ENCODE measurements around the gene GIPC2.
"Not testable (repeated sequence)": the region's sequence is repeated elsewhere in the genome, so short reads cannot be mapped to it uniquely, and the experiment has no call there.

- TF ChIP-seq CTCF, POLR2A (IDR thresholded peaks at IDR 0.05): not testable (repeated sequence)
Measured at GRCh38 chr1:78109659-78110058, 63.9 kb downstream of the GIPC2 start.

All from adrenal gland (tissue), 5 donors.